GM18870 (cell line): ENCODE measurements around the gene TKTL1.

ENCODE experiments used
- ATAC-seq: cut with Tn5 transposase; IDR thresholded peaks from one replicate; pipeline ENCODE4 v1.9.1; 2021; ENCODE audit warnings: moderate library complexity; ENCODE audit not compliant: unreplicated experiment

The TKTL1 gene

GRCh38 chrX:154308108-154308946, 12.7 kb downstream of the TKTL1 start:
- no peak for ATAC-seq

GRCh38 chrX:154309041-154309775, 13.6 kb downstream of the TKTL1 start:
- ATAC-seq, result no peak

GRCh38 chrX:154310616-154311536, 15.3 kb downstream of the TKTL1 start:
- ATAC-seq, result no peak

- ATAC-seq, result no peak
These were observed 16.5 kb downstream of the TKTL1 start for GRCh38 chrX:154312116-154312515.

- ATAC-seq, result no peak
These were observed 17.6 kb downstream of the TKTL1 start for GRCh38 chrX:154313147-154313546.

GRCh38 chrX:154315416-154315815, 19.8 kb downstream of the TKTL1 start:
- no peak for ATAC-seq

GRCh38 chrX:154317391-154317995, 21.9 kb downstream of the TKTL1 start:
- ATAC-seq, result no peak

- no peak for ATAC-seq
These were observed 24.8 kb downstream of the TKTL1 start for GRCh38 chrX:154320406-154320805.

GRCh38 chrX:154321152-154321551, 25.6 kb downstream of the TKTL1 start:
- no peak for ATAC-seq

GRCh38 chrX:154321594-154321993, 26.0 kb downstream of the TKTL1 start:
- ATAC-seq, result no peak

GRCh38 chrX:154322890-154323289, 27.3 kb downstream of the TKTL1 start:
- no peak for ATAC-seq

- ATAC-seq, result no peak
These were observed 27.9 kb downstream of the TKTL1 start for GRCh38 chrX:154323537-154323936.

- ATAC-seq, result no peak
These were observed 29.9 kb downstream of the TKTL1 start for GRCh38 chrX:154325541-154325940.

GRCh38 chrX:154327038-154327820, 31.6 kb downstream of the TKTL1 start:
- ATAC-seq, result no peak

- ATAC-seq, result no peak
These were observed 33.1 kb downstream of the TKTL1 start for GRCh38 chrX:154328646-154329045.

- no peak for ATAC-seq
These were observed 33.7 kb downstream of the TKTL1 start for GRCh38 chrX:154329294-154329693.

GRCh38 chrX:154332561-154332960, 37.0 kb downstream of the TKTL1 start:
- no peak for ATAC-seq

- ATAC-seq, result no peak
These were observed 37.5 kb downstream of the TKTL1 start for GRCh38 chrX:154333116-154333515.

- peak; percentile 69 for ATAC-seq
These were observed 38.3 kb downstream of the TKTL1 start for GRCh38 chrX:154333837-154334271.

GRCh38 chrX:154334496-154334895, 38.9 kb downstream of the TKTL1 start:
- no peak for ATAC-seq
